ENCODE data around the gene RAMP2. TPM values are rescaled to one million over a fixed set of nuclear protein-coding genes. Genes with fewer than 3 reads are reported as not detected.

The RAMP2 gene
- total RNA-seq, 1 experiment from 2014 or later, result not detected

- no peaks in the 10 kb centered on the region for H3K36me3 Mint-ChIP-seq (ENCODE audit: insufficient read depth, unreplicated experiment)
- TF ChIP-seq, protein P1, sequence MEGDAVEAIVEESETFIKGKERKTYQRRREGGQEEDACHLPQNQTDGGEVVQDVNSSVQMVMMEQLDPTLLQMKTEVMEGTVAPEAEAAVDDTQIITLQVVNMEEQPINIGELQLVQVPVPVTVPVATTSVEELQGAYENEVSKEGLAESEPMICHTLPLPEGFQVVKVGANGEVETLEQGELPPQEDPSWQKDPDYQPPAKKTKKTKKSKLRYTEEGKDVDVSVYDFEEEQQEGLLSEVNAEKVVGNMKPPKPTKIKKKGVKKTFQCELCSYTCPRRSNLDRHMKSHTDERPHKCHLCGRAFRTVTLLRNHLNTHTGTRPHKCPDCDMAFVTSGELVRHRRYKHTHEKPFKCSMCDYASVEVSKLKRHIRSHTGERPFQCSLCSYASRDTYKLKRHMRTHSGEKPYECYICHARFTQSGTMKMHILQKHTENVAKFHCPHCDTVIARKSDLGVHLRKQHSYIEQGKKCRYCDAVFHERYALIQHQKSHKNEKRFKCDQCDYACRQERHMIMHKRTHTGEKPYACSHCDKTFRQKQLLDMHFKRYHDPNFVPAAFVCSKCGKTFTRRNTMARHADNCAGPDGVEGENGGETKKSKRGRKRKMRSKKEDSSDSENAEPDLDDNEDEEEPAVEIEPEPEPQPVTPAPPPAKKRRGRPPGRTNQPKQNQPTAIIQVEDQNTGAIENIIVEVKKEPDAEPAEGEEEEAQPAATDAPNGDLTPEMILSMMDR (IDR thresholded peaks at IDR 0.05; ENCODE audit: unreplicated experiment), result no peak
- no peak for DNase-seq
- H3K4me3 Mint-ChIP-seq (ENCODE audit: low read depth, unreplicated experiment), result no peak overlapping the region
- H3K9me3 Mint-ChIP-seq (ENCODE audit: low read depth, unreplicated experiment), result no peaks in the 10 kb centered on the region
- CTCF ChIA-PET, result interaction anchor here (0.6 to 2.0 kb wide), 4 partner anchors 9 to 1461 kb away, joined by 3 to 8 read pairs (median 4); partner anchors contain the start of gene PSMC3IP
- H3K27ac Mint-ChIP-seq (ENCODE audit: unreplicated experiment), result no peak overlapping the region
- peaks cover 72% of the 10 kb centered on the region for H3K27me3 Mint-ChIP-seq (ENCODE audit: unreplicated experiment)
- H3K4me1 Mint-ChIP-seq (ENCODE audit: low read depth, unreplicated experiment), result no peaks in the 10 kb centered on the region
- no TSS peak for BruUV-seq (replicated peaks)
- intact Hi-C loops (cut with micrococcal nuclease; ENCODE audit: unreplicated experiment), result no loop called here
Measured at GRCh38 chr17:42750739-42751344, 10.2 kb upstream of the RAMP2 start.

DNA sequence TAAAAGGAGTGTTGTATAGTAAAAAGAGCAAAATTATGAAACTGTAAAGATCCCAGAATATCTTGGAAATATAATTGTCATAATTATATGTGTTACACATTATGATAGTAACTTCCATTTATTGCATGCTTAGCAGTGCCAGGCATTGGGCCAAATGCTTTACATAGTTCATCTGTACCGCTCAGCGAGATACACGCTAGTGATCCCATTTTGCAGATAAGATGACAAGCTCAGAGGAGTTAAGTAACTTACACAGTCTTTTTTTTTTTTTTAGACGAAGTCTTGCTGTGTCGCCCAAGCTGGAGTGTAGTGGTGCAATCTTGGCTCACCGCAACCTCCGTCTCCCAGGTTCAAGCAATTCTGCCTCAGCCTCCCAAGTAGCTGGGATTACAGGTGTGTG, 9.4 kb upstream of the RAMP2 start:
- CTCF ChIA-PET, result interaction anchor here (0.6 to 2.0 kb wide), 4 partner anchors 8 to 941 kb away, joined by 3 to 8 read pairs (median 5); partner anchors contain the start of gene PSMC3IP

GRCh38 chr17:42754782-42755181, 6.2 kb upstream of the RAMP2 start:
- peaks cover 74% of the 10 kb centered on the region for H3K27me3 Mint-ChIP-seq (ENCODE audit: unreplicated experiment)
- CTCF ChIA-PET, result interaction anchor here (0.6 to 1.9 kb wide), 4 partner anchors 9 to 80 kb away, joined by 3 to 10 read pairs (median 3); partner anchors contain the start of genes BECN1 and VPS25
- BruUV-seq (replicated peaks), result no TSS peak
- H3K36me3 Mint-ChIP-seq (ENCODE audit: insufficient read depth, unreplicated experiment), result no peaks in the 10 kb centered on the region
- TF ChIP-seq, protein P1 (IDR thresholded peaks at IDR 0.05; ENCODE audit: unreplicated experiment), result no peak
- H3K4me1 Mint-ChIP-seq (ENCODE audit: low read depth, unreplicated experiment), result peaks cover 7% of the 10 kb centered on the region
- DNase-seq, result no peak
- intact Hi-C loops (cut with micrococcal nuclease; ENCODE audit: unreplicated experiment), result no loop called here
- no peak overlapping the region for H3K27ac Mint-ChIP-seq (ENCODE audit: unreplicated experiment)
- no peak overlapping the region for H3K4me3 Mint-ChIP-seq (ENCODE audit: low read depth, unreplicated experiment)
- no peaks in the 10 kb centered on the region for H3K9me3 Mint-ChIP-seq (ENCODE audit: low read depth, unreplicated experiment)

More for the DNA sequence above, 9.4 kb upstream of the RAMP2 start:
- Mint-ChIP-seq H3K27ac (ENCODE audit: unreplicated experiment) (no peak overlapping the region), H3K36me3 (ENCODE audit: insufficient read depth, unreplicated experiment) (no peaks in the 10 kb centered on the region), H3K4me1 (ENCODE audit: low read depth, unreplicated experiment) (no peaks in the 10 kb centered on the region), H3K9me3 (ENCODE audit: low read depth, unreplicated experiment) (no peaks in the 10 kb centered on the region), H3K27me3 (ENCODE audit: unreplicated experiment) (peaks cover 79% of the 10 kb centered on the region), H3K4me3 (ENCODE audit: low read depth, unreplicated experiment) (no peak overlapping the region)
- intact Hi-C loops (cut with micrococcal nuclease; ENCODE audit: unreplicated experiment), result no loop called here
- DNase-seq, result no peak
- BruUV-seq (replicated peaks), result no TSS peak
- TF ChIP-seq, protein P1 (IDR thresholded peaks at IDR 0.05; ENCODE audit: unreplicated experiment), result no peak

DNA sequence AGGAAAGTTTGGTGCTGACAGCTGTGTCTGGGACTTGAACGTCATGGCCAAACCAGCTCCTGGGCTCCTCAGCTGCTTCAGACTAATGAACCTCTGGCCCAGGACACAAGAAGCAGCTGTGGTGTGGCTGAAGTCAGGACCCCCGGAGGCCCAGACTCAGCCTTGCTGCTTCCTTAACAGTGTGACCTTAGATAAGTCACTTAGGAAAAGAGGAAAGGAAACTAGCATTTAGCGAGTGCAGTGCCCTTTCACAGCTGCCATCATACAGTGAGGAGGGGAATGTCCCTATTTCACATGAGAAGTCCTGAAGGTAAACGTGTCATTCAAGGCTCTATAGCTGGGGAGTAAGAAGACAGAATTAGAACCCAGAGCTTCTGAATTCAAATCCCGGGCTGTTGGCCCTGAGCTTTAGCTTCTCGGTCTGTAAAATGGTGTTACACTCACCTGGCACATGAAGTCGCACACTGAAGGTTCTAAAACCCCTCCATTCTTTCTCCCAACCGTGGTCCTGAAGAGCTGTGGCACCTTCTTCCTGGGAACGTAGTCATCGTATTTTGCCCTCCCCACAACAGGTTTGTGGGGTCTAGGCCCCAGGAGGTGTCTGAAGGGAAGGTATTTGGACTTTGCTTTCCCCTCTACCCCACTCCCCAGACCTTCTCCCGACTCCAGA, 910 bp upstream of the RAMP2 start:
- intact Hi-C loops (cut with micrococcal nuclease; ENCODE audit: unreplicated experiment), result loop anchor here (10.0 kb wide), 2 partner anchors 55 to 85 kb away; partner anchors contain the start of gene PLEKHH3
- Mint-ChIP-seq H3K27ac (ENCODE audit: unreplicated experiment) (no peak overlapping the region), H3K4me3 (ENCODE audit: low read depth, unreplicated experiment) (no peak overlapping the region), H3K4me1 (ENCODE audit: low read depth, unreplicated experiment) (peaks cover 12% of the 10 kb centered on the region), H3K36me3 (ENCODE audit: insufficient read depth, unreplicated experiment) (no peaks in the 10 kb centered on the region), H3K27me3 (ENCODE audit: unreplicated experiment) (peaks cover 93% of the 10 kb centered on the region), H3K9me3 (ENCODE audit: low read depth, unreplicated experiment) (no peaks in the 10 kb centered on the region)
- TF ChIP-seq, protein P1 (IDR thresholded peaks at IDR 0.05; ENCODE audit: unreplicated experiment), result no peak
- CTCF ChIA-PET, result interaction anchor here (0.5 to 3.7 kb wide), 5 partner anchors 9 to 217 kb away, joined by 3 to 19 read pairs (median 6); partner anchors contain the start of gene PSMC3IP
- DNase-seq, result no peak
- BruUV-seq (replicated peaks), result no TSS peak

Data from Calu3 (cell line).